Measurements from ENCODE around the gene TMEM205. TPM values are rescaled to one million over a fixed set of nuclear protein-coding genes. Genes with fewer than 3 reads are reported as not detected.
A peak's percentile ranks its signal among the peaks of the same experiment; 100 is the strongest.
"Not testable (repeated sequence)": the region's sequence is repeated elsewhere in the genome, so short reads cannot be mapped to it uniquely, and the experiment has no call there.

TMEM205 gene
- total RNA-seq, 4 donors from 2014 or later = 165 to 262 (median 210) TPM

DNA sequence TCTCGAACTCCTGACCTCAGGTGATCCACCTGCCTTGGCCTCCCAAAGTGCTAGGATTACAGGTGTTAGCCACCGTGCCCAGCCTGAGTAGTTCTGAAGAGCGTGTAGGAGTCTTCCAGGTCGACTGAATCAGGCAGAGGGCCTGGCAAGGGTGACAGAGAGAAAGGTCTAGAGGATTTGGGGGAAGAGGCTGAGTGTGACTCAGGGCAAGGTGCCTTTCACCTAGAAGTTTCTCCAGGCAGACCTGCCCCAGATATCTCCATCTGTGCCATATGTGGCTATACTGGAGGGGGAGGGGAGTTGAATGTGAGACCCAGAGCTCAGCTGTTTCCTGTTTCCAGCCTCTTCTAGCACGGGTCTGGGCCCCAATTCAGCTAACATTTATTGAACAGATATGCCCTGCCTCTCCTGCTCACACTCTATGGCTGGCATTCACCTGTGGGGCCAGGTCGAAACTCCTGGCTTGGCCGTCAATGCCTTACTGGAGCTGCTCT lies 1.5 kb upstream of the TMEM205 start:
- H3K27ac ChIP-seq = peak overlapping the region in 3 of 4 donors; percentile 83 to 96 (median 92)
- peaks cover 0 to 8% (median 0%) of the 10 kb centered on the region in 3 donors for H3K9me3 ChIP-seq
- TF ChIP-seq, protein P1, sequence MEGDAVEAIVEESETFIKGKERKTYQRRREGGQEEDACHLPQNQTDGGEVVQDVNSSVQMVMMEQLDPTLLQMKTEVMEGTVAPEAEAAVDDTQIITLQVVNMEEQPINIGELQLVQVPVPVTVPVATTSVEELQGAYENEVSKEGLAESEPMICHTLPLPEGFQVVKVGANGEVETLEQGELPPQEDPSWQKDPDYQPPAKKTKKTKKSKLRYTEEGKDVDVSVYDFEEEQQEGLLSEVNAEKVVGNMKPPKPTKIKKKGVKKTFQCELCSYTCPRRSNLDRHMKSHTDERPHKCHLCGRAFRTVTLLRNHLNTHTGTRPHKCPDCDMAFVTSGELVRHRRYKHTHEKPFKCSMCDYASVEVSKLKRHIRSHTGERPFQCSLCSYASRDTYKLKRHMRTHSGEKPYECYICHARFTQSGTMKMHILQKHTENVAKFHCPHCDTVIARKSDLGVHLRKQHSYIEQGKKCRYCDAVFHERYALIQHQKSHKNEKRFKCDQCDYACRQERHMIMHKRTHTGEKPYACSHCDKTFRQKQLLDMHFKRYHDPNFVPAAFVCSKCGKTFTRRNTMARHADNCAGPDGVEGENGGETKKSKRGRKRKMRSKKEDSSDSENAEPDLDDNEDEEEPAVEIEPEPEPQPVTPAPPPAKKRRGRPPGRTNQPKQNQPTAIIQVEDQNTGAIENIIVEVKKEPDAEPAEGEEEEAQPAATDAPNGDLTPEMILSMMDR (IDR thresholded peaks at IDR 0.05) = no peak
- TF ChIP-seq POLR2AphosphoS5 (IDR thresholded peaks at IDR 0.05) (no peak), EP300 (IDR thresholded peaks at IDR 0.05) (no peak), POLR2A (IDR thresholded peaks at IDR 0.05) (no peak)
- H3K4me1 ChIP-seq = peaks cover 0 to 44% (median 21%) of the 10 kb centered on the region in 3 donors
- H3K4me3 ChIP-seq = no peak overlapping the region
- H3K27me3 ChIP-seq = no peaks in the 10 kb centered on the region
- H3K36me3 ChIP-seq = peaks cover 0 to 19% of the 10 kb centered on the region in 2 donors
- no peak for ATAC-seq
- WGBS, 2 donors (ENCODE audit: low coverage in 1 of 2) = 33 to 100% methylated on average over 1 of the region's 7 CpGs

DNA sequence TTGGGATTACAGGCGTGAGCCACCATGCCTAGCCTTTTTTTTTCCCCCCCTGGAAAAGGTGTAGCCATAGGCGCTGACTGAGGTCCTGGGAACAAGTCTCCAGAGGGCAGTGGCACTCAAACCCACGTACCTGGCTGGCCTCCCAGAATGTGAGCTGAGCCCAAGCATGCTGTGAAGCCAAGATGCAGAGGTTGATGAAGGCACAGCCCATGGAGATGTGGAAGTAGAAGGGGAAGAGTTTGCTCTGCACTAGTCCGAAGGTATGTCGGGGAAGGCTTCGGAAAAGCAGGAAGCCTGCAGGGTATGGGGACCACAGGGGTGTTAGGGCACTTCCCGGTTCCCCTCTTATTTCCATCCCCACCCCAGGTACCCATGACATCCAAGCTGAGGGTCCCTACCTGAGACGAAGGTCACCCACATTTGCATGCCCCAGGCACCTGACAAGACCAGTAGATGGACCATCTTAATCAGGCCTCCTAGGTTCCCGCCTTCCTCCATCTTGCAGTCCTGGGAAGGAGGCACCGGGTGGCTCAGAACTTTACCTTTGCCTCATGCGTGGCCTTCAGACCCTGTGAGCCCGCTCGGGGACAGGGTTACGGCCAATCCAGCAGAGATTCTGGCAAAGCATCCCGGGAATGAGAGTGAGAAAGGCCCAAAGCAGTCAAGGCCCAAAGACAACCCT lies 805 bp downstream of the TMEM205 start:
- peak overlapping the region; percentile 74 for H3K4me3 ChIP-seq
- TF ChIP-seq, protein P1 (IDR thresholded peaks at IDR 0.05) = no peak
- TF ChIP-seq EP300 (IDR thresholded peaks at IDR 0.05) (no peak), POLR2AphosphoS5 (IDR thresholded peaks at IDR 0.05) (no peak), POLR2A (IDR thresholded peaks at IDR 0.05) (no peak)
- 50 to 75% methylated on average over 5 of the region's 15 CpGs for WGBS, 2 donors (ENCODE audit: low coverage in 1 of 2)
- no peaks in the 10 kb centered on the region for H3K27me3 ChIP-seq
- H3K9me3 ChIP-seq = peaks cover 0 to 8% (median 0%) of the 10 kb centered on the region in 3 donors
- no peak for ATAC-seq
- peak overlapping the region; percentile 83 to 96 (median 90) for H3K27ac ChIP-seq
- peaks cover 0 to 47% (median 21%) of the 10 kb centered on the region in 3 donors for H3K4me1 ChIP-seq
- H3K36me3 ChIP-seq = peaks cover 0 to 33% of the 10 kb centered on the region in 2 donors

DNA sequence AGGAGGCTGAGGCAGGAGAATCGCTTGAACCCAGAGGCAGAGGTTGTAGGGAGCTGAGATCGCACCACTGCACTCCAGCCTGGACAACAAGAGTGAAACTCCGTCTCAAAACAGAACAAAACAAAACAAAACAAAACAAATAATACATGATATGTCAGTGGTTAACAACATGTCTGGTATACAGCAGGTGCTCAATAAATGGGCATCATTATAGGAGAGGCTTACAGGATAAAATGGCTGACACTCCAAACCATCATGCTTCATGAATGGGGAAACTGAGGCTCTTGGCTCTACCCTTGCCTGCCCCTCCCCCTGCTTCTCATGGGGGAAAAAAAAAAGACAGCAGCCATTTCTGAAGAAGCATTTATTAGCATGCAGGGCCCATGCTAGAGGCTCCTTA lies 3.6 kb downstream of the TMEM205 start:
- TF ChIP-seq POLR2A (IDR thresholded peaks at IDR 0.05) (no peak), EP300 (IDR thresholded peaks at IDR 0.05) (no peak), POLR2AphosphoS5 (IDR thresholded peaks at IDR 0.05) (no peak)
- TF ChIP-seq, protein P1 (IDR thresholded peaks at IDR 0.05) = no peak
- H3K27ac ChIP-seq = peak overlapping the region in 1 of 4 donors; percentile 83
- peaks cover 0 to 69% (median 33%) of the 10 kb centered on the region in 3 donors for H3K4me1 ChIP-seq
- H3K36me3 ChIP-seq = peaks cover 0 to 25% of the 10 kb centered on the region in 2 donors
- 78 to 89% methylated on average over 3 of the region's 3 CpGs for WGBS, 2 donors (ENCODE audit: low coverage in 1 of 2)
- H3K9me3 ChIP-seq = no peaks in the 10 kb centered on the region
- no peak for ATAC-seq
- H3K4me3 ChIP-seq = no peak overlapping the region
- no peaks in the 10 kb centered on the region for H3K27me3 ChIP-seq

DNA sequence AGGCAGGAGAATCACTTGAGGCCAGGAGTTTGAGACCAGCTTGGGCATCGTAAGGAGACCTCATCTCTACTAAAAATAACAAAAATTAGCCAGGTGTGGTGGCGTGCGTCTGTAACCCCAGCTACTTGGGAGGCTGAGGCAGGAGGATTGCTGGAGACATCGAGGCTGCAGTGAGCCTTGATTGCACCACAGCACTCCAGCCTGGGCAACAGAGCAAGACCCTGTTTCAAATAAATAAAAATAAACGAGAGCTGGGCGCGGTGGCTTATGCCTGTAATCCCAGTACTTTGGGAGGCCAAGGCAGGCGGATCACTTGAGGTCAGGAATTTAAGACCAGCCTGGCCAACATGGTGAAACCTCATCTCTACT lies 6.0 kb downstream of the TMEM205 start:
- not testable (repeated sequence) for H3K27me3 ChIP-seq, H3K9me3 ChIP-seq, ATAC-seq
- peak overlapping the region in 3 of 4 donors; percentile 84 to 88 (median 84) for H3K27ac ChIP-seq
- whole genome bisulfite sequencing, 2 donors (ENCODE audit: low coverage in 1 of 2) = 77 to 78% methylated on average over 6 of the region's 8 CpGs
- peaks cover 0 to 56% (median 23%) of the 10 kb centered on the region in 3 donors for H3K4me1 ChIP-seq
- H3K36me3 ChIP-seq = peaks cover 0 to 48% of the 10 kb centered on the region in 2 donors
- H3K4me3 ChIP-seq = peak overlapping the region in 1 of 2 donors; percentile 81

DNA sequence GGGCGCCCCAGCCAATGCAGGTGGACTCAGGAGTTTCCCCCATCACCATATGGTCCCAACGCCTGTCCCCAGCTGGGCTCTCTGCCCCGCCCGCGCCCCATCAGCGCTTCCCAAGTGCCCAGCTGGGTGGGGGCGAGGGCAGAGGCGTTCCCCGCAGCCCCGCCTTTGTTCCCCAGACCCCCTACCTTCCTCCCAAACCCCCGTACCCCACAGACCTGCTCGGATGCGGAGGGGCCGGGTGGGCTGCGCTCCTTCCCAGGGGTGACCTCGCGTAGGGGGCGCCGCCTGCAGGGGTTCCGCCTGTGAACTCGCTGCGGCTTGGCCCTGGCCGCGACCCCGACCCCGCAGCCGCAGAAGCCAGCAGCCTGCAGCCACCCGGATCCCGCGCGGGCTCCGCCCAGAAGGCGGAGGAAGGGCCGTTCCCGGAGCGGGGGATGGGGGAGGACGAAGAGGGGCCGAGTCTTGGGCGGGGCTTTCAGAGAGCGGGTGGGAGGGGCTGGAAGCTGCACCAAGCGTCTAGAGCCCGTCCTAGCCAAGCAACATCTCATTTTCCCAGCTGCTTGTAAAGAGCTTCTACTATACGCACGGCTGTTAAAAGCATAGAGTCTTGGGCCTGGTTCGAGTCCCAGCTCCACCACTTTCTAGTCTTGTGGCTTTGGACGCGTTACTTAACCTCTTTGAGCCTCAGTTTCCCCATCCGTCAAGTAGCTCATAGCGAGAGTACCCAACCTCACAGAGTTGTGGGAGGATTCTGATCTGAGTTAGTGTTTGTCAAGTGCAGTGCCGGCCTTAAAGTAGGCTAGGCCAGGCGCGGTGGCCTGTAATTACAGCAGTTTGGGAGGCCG lies 6.6 kb downstream of the TMEM205 start, which contains the start of gene RAB3D:
Gene RAB3D, minus strand, starts transcription at position 404 of the 845 bp plus-strand sequence. CDS start 2,258 bp downstream, outside the sequence.
- WGBS, 2 donors (ENCODE audit: low coverage in 1 of 2) = 3% methylated on average over 5 of the region's 53 CpGs; no CpG with 5 or more reads in 1 of the 2 donors
- Histone ChIP-seq H3K4me1 (peaks cover 0 to 50% (median 19%) of the 10 kb centered on the region in 3 donors), H3K36me3 (peaks cover 0 to 54% of the 10 kb centered on the region in 2 donors), H3K4me3 (peak within 1 kb of the TSS; percentile 67 to 81), H3K27ac (peak within 1 kb of the TSS; percentile 24 to 88 (median 84)), H3K9me3 (no peaks in the 10 kb centered on the region), H3K27me3 (no peaks in the 10 kb centered on the region)
- TF ChIP-seq POLR2AphosphoS5 (IDR thresholded peaks at IDR 0.05) (peak; percentile 70), EP300 (IDR thresholded peaks at IDR 0.05) (no peak), POLR2A (IDR thresholded peaks at IDR 0.05) (peak; percentile 49 to 63)
- TF ChIP-seq, protein P1 (IDR thresholded peaks at IDR 0.05) = peak in 1 of 4 experiments; percentile 12
- ATAC-seq = peak; percentile 95

Data from gastroesophageal sphincter (tissue), 4 donors.